ENCODE results near the gene EEF2KMT.
A peak's percentile ranks its signal among the peaks of the same experiment; 100 is the strongest.
"Not testable (repeated sequence)": the region's sequence is repeated elsewhere in the genome, so short reads cannot be mapped to it uniquely, and the experiment has no call there.

EEF2KMT gene

DNA sequence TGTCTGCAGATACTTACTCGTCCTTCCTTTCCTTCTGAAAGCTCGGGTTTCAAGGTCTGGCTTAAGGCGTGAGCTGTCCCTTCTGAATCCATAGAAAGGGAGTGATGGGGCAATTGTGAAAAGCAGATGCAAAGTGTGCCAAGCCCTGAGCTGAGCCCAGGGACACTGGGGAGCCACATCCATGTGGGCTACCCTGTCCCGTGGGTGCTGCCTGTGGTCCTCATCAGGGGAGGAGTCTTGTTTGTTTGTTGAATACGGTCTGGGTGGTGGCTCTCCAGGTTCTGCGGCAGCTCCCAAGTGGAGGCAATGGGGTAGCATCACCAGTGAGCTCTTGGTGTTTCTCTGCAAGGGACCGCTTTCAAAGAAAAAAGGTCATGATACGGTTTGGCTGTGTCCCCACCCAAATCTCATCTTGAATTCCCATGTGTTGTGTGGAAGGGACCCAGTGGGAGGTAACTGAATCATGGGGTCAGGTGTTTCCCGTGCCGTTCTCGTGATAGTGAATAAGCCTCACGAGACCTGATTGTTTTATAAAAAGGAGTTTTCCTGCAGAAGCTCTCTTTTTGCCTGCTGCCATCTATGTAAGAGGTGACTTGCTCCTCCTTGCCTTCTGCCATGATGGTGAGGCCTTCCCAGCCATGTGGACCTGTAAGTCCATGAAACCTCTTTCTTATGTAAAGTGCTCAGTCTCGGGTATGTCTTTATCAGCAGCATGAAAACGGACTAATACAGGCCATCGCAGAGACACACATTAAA, 27.0 kb downstream of the EEF2KMT start:
- no peak for DNase-seq (ENCODE audit: low spot score)

DNA sequence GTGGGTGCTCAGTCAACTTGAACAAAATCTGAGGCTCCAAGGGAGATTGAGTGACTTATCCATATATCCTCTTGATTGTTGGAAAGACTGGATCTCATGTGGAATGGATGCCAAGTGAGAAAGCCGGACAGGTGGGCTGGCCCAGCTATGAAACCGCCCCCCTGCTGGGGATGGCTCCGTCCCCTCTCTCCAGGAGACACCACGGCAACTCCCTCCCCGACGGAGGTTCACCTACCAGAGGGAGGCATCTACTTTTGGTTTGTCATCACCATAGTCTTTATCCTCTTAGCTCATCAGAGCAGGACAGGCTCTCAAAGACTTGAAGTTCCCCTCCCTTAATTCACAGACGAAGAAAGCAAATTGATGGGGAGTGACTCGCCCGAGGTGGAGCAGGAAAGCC, 27.7 kb downstream of the EEF2KMT start:
- no peak for DNase-seq (ENCODE audit: low spot score)

DNA sequence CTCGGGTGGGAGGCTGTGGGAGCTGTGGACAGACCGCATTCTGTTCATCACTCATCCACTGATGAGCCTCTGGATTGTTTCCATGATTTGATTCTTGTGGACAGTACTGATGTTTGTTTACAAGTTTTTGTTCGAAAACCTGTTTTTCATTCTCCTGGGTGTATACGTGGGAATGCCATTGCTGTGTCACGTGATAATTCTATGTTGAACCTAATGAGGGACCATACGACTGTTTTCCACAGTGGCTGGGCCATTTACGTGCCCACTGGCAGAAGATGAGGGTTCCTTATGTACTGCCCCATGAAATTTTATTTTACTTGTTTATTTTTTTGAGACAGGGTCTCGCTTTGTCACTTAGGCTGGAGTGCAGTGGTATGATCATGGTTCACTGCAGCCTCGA, 28.5 kb downstream of the EEF2KMT start:
- DNase-seq (ENCODE audit: low spot score): no peak

DNA sequence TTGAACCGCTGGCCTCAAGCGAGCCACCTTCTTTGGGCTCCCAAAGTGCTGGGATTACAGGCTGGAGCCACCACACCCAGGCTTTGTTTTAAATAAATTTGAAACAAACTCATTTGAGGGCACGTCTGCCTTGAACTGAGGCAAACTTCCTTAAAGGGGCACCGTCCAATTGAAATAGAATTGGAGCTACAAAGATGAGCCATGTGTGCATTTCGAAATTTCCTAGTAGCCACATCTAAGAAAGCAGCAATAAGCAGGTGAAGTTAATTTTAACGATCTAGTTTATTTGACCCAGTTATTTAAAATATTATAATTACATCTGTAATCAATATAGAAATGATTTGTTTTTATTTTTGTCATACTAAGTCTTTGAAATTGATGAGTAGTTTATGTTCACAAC, 31.1 kb downstream of the EEF2KMT start:
- DNase-seq (ENCODE audit: low spot score): no peak

DNA sequence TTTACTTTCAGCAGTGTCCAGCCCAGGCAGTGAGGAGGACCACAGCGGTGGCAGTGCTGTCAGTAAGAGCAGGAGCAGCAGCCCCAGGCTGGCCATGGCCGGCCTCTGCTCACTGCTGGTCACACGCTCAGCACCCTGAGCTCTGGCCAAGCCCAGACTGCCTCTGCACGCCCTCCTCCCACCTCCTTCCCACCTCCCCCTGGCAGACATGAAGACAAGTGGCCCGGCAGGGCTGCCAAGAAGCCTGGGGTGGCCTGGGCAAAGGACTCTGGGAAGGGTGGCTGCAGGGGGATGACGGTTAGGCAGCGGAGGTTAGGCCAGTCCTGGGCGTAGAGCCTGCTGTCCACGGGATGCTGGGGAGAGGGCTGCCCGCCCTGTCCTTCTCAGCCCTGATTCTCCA, 31.8 kb downstream of the EEF2KMT start, which contains the start of gene C16orf89:
Gene C16orf89, minus strand, starts transcription at position 144 of the 400 bp plus-strand sequence. Its CDS starts 48 bp downstream, at position 96.
- DNase-seq (ENCODE audit: low spot score): peak; percentile 63

DNA sequence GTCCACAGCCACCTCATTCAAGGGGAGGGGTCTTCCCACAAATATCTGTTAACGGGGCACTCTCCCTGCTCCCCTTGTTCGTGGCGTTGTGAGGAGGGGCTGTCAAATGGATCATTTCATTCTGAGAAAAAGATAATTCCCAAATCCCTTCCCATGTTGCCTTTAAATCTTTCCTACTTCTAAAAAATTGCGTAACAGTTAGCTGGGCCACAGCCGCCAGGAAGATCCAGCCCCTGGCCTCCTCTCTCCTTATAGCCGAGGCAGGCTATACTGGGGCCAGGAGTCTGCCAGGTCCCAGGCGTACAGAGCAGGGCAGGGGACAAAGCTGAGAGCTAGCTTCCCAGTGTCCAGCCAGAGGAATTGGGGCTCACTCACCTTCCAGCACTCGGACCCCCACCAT, 32.3 kb downstream of the EEF2KMT start:
- no peak for DNase-seq (ENCODE audit: low spot score)

DNA sequence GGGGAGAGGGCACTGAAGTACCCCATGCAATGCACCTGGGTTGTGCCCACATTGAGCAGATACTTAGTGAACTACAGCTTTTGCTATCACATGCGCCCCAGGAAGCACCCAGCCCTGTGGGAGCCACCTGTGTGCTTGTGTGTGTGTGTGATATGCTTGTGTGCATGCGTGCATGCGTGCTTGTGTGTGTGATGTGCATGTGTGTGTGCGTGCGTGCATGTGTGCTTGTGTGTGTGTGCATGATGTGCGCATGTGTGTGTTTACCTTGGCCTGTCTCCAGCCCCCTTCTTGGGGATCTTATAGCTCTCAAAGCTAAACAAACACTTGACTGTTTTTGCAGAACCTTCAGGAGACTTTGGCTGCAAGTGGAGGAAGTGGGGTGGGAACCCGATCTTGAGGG, 32.7 kb downstream of the EEF2KMT start:
- peak; percentile 5 for DNase-seq (ENCODE audit: low spot score)

DNA sequence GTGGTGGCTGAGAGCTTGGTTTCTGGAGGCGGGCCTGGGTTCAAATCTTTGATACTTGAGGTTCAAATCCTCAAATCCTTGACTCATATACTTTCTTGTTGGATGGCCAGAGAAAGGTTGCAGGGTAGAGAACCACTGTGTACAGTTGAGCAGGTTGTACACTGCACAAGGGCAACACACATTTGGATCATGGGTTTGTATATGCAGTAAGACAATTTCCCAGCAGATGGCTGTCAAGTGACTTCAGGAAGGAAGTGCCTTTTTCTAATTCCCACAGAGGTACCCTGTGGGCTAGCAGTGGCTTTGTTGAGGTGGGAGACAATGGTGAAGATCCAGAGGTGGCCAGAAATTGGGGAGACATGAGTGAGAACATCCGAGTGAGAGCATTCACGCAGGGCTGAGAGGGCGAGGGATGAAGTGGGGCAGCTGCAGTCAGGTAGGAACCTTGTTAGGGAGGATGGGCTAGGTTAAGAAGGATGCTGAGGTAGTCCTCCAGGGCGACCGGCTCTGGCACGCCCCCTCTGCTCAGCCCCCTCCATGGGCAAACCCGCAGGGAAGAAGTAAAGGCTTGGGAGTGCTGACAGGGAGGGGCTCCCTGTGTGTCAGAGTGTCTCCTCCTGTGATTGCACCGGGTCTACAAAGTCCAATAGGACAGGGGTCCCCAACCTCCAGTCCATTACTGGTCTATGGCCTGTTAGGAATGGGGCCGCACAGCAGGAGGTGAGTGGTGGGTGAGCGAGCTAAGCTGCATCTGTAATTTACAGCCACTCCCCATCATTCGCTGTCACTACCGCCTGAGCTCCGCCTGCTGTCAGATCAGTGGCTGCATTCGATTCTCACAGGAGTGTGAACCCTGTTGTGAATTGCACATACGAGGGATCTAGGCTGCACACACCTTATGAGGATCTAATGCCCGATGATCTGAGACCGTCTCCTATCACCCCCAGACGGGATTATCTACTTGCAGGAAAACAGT, 34.5 kb downstream of the EEF2KMT start:
- DNase-seq (ENCODE audit: low spot score): peak; percentile 4

DNA sequence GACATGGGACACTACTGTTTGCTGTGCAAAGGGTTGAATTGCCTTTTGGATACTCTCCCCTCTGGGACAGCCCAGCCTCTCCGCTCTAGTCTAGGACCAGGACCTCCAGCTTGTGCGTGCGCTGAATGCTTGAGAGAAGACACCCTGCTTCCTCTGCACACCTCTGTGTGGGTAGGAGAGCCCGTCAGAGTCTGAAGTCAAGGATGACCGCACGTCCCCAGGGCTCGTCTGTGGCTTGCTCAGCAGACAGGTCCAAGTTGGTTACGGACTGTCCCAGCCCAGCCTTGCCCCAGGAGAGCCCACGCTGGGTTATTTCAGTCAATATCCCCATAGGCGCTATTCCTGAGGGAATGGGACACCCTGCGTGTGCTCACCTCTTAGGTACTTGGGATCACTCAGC, 35.5 kb downstream of the EEF2KMT start:
- DNase-seq (ENCODE audit: low spot score): no peak

DNA sequence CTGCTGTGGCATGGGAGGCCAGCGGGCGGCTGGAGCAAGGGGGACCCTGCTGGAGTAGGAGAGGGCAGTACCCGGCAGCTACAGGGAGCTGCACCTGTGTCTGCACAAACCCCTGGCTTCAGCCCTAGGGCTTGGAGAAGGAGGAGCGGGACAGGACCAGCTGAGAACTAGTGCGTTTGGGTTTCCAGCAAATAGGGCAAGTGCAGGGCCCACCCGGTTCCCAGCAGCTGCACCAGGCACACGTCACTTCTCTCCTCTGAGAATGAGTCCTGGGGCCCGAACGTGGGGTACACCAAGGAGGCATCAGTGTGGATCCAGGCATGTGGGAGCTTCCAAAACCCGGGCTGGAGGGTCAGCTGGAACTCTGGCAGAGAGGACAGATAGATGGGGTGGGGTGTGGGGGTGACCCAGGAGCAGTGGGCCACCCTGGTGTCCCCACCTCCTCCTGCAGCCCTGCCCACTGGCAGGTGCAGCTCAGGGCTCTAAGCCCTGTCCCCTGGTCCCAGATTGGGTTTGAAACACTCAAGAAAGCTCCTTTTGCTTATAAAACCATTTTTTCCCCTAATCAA, 37.4 kb downstream of the EEF2KMT start:
- no peak for DNase-seq (ENCODE audit: low spot score)

DNA sequence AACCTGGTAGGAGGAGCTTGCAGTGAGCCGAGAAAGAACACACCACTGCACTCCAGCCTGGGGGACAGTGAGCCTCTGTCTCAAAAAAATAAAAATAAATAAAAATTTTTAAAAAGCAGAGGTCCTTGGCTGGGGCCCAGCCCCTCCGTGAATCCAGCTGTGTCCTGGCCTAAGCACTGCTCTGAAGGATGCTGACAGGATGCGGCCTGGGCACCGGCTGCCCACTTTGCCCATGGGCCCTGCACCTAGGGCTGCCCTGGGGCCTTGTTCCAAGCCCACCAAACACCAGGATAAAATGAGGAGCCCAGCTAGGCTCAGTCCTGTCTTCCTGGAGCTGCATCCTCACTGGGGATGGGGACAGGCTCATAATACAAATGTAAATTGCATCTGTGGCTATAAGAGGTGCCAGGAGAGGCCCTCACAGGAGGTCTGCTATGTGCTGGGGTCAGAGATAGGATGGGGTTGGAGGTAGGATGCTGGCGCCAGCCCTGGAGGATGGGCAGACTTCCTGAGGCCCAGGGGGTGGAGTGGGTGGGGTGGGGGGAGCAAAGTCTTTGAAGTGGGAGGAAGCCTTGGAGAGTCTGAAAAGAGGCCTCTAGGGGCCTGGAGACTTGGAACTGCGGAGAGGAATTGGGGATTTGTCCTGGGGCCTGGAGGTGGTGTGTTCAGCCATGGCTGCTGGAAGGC, 38.1 kb downstream of the EEF2KMT start:
- DNase-seq (ENCODE audit: low spot score): no peak

DNA sequence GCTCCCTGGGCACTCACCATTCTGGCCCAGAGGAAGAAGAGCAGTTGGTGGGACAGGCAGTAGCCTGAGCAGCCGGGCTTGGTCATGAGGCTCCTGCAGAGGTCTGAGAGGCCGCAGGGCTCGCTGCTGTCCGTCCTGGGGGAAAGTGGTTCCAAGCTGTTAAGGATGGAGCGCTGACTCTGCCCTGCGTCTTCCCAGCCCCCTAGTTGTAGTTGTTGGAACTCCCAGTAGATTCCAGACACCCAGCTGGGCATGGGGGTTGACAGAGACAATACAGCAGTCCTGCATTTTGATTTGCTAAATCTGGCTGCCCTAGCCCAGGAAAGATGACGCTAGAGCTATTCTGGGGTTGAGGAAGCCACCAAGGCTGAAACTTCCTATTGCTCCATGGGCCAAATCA, 39.1 kb downstream of the EEF2KMT start:
- DNase-seq (ENCODE audit: low spot score): no peak

DNA sequence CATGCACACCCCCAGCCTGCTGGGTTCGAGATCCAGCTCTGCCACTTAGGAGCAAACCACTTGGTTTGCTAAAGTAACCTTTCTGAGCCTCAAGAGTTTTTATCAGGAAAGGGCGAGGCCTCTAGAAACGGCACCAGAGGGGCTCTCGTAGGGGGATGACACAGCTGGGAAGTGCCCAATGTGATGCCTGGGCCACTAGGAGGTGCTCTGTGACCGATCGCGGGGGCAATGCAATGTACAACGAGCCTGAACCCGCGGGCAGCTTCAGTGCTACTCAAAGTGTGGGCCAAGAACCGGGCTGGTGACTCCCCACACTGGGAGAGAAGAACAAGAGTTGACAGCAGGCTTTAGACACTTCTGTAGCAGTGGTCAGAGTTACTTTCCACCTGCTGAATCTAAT, 41.2 kb downstream of the EEF2KMT start:
- peak; percentile 38 for DNase-seq (ENCODE audit: low spot score)

DNA sequence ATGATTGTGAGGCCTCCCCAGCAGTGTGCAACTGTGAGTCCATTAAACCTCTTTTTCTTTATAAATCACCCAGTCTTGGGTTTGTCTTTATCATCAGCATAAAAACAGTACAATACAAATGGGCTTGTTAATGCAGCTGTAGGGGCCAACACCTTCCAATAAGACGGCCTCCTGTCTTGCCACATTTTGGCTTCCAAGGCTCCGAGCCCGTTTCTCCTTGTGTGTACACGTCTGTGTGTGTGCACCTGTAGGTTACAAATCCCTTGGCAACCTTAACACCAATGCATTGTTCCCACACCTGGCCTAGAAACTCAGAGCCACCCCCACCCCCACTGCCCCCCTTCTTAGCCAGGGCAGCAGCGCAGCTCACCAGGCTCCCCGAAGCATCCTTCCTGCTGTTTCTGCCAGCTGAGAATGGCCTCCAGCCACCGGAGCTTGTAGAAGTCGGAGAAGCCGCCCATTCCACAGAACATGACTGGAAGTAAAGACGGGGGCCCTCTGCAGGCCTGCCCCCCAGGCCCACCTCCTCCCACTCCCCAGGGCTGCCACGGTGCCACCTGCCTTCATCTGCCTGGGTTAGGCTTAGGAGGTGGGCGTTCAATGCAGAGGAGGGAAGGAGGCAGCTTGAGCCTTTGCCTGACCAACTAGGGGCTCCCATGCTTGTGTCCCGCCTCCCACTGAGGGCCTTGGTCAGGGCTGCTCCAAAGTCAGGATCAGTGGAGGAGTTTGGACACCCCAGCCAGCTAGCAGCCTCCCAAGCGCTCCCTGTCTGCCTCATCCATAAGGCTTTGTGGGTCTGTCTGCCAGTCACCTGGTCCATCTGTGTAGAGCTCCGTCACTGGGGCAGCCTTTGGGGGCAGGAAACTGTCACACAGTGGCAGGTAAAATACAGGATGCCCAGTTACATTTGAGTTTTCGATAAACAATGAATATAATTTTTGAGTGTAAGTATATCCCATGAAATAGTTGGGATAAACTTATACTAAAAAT, 42.4 kb downstream of the EEF2KMT start:
- no peak for DNase-seq (ENCODE audit: low spot score)

DNA sequence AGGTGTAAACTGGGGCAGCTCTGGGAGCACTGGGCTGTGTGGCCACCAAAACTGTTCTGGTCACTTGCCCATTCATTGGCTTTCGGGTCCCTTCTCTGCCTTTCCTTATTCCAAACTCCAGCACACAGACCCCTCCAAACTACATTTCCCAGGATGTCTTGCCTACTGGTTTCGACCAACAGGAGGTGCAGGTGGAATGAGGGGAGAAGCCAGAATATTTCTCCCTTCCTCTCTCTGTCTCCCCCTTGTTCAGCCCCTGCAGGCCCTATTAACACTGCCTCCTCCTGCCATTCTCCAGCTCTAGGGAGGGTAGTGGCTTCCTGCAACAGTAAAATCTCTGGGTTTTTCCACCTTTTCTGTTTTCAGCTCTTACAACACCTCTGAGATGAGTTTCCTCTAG, 50.7 kb downstream of the EEF2KMT start:
- DNase-seq (ENCODE audit: low spot score): no peak

DNA sequence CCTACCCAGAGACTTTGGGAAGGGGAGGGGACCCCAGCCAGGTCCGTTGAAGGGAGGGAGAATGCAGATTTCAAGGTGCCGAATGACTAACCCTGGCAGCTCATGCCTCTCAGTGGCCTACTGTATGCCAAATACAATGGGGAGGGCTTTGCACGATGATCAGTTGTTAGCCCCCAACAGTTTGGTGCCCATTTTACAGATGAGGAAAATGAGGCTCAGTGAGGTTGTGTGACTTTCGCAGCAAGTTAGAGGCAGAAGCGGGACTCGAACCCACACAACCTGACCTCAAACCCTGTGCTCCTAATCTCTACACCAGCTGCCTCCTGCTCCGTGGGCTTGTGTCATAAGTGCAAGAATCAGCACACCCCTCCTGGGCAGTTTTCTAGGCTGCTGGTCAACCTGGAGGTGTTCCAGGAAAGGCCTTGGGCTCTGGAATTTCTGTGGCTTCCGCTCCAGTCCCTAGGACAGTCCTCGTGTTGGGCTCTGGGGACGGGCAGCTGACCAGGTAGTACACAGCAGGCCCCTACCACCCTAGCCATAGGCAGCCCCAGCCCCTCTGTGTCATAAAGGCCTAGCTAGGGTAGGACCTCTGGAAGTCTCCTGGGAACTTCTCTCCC, 52.0 kb downstream of the EEF2KMT start:
- DNase-seq (ENCODE audit: low spot score): no peak

DNA sequence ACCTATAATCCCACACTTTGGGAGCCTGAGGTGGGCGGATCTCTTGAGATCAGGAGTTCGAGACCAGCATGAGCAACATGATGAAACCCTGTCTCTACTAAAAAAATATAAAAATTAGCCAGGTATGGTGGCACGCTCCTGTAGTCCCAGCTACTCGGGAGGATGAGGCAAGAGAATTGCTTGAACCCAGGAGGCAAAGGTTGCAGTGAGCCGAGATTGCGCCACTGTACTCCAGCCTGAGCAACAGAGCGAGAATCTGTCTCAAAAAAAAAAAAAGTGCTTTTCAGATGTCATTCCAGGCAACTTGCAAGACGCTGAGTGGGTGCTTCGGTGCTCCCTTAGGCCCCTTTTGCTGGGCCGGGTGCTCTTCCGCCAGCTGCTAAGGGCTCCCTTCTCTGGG, 53.0 kb downstream of the EEF2KMT start:
- DNase-seq (ENCODE audit: low spot score): not testable (repeated sequence)

DNA sequence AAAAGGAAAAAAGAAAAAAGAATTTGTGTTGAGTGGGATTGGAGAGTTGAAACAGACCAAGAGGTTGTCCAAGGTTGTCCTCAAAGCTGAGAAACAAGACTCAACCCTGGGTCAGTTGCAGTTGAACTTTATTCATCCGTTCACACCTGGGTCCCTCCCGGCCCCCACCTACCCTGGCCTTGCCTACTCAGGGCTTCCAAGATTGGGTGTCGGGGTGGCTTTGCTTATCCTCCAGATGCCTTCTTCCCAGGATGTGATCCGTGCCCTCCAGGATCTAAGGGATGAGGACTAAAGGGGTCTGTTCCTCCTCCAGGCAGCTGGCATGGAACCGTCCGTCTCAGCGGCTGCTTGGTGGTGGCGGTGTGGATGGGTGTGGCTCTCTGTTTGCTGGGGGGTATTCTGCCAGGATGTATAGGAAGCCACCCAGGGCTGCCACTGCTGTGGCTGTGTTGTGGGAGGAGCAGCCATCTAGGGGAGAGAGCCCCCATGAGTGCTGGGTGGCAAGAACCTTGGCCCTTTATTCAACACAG, 53.5 kb downstream of the EEF2KMT start:
- DNase-seq (ENCODE audit: low spot score): no peak

DNA sequence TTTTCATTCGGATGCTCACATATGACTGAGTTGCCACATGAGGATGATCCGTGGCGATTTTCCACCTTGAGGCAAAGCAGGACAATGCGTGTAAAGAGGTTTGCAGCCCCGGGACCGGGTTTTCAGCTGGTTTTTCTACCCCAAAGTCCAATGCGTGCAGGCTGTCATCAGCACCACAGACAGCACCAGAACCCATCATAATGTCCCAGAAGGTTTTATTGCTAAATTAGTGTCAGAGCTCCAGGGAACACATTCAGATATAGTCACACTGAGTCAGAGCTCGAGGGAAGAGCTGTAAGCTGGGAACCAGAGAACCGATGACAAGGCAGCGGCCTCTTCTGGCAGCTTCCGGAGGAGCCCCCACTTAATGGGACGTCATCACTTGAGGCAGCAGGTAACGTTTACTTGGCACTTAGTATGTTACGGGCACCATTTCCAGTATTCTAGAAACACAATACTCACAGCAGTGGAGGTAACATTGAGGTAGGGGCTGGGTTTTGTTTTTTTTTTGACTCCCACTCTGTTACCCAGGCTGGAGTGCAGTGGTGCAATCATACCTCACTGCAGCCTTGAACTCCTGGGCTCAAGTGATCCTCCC, 54.9 kb downstream of the EEF2KMT start:
- no peak for DNase-seq (ENCODE audit: low spot score)
